ENCODE measurements around the gene GCAT. TPM values are rescaled to one million over a fixed set of nuclear protein-coding genes. Genes with fewer than 3 reads are reported as not detected.

GCAT gene
- total RNA-seq, 1 donor from 2014 or later, result 42.7 TPM

DNA sequence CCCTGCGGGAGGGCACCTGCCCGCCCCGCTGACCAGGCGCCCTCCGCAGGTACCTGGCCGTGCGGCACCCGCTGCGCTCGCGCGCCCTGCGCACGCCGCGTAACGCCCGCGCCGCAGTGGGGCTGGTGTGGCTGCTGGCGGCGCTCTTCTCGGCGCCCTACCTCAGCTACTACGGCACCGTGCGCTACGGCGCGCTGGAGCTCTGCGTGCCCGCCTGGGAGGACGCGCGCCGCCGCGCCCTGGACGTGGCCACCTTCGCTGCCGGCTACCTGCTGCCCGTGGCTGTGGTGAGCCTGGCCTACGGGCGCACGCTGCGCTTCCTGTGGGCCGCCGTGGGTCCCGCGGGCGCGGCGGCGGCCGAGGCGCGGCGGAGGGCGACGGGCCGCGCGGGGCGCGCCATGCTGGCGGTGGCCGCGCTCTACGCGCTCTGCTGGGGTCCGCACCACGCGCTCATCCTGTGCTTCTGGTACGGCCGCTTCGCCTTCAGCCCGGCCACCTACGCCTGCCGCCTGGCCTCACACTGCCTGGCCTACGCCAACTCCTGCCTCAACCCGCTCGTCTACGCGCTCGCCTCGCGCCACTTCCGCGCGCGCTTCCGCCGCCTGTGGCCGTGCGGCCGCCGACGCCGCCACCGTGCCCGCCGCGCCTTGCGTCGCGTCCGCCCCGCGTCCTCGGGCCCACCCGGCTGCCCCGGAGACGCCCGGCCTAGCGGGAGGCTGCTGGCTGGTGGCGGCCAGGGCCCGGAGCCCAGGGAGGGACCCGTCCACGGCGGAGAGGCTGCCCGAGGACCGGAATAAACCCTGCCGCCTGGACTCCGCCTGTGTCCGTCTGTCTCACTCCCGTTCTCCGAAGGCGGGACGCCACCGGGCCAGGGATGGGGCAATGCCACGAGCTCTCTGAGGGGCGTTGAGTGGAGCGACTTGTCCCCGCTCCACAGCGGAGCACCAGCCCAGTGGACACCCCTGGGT lies 17.2 kb downstream of the GCAT start:
- intact Hi-C loops (cut with micrococcal nuclease), result no loop called here
- peak overlapping the region; percentile 52 for H3K4me3 ChIP-seq
- H3K27me3 ChIP-seq (ENCODE audit: low read depth), result peaks cover 48% of the 10 kb centered on the region
- TF ChIP-seq, protein P1, sequence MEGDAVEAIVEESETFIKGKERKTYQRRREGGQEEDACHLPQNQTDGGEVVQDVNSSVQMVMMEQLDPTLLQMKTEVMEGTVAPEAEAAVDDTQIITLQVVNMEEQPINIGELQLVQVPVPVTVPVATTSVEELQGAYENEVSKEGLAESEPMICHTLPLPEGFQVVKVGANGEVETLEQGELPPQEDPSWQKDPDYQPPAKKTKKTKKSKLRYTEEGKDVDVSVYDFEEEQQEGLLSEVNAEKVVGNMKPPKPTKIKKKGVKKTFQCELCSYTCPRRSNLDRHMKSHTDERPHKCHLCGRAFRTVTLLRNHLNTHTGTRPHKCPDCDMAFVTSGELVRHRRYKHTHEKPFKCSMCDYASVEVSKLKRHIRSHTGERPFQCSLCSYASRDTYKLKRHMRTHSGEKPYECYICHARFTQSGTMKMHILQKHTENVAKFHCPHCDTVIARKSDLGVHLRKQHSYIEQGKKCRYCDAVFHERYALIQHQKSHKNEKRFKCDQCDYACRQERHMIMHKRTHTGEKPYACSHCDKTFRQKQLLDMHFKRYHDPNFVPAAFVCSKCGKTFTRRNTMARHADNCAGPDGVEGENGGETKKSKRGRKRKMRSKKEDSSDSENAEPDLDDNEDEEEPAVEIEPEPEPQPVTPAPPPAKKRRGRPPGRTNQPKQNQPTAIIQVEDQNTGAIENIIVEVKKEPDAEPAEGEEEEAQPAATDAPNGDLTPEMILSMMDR (IDR thresholded peaks at IDR 0.05; ENCODE audit: borderline replicate concordance), result no peak
- H3K27ac ChIP-seq (replicated peaks), result no peak overlapping the region
- H3K36me3 ChIP-seq, result peaks cover 10% of the 10 kb centered on the region
- H3K4me1 ChIP-seq, result peaks cover 19% of the 10 kb centered on the region
- DNase-seq, result no peak
- no peaks in the 10 kb centered on the region for H3K9me3 ChIP-seq (replicated peaks)

DNA sequence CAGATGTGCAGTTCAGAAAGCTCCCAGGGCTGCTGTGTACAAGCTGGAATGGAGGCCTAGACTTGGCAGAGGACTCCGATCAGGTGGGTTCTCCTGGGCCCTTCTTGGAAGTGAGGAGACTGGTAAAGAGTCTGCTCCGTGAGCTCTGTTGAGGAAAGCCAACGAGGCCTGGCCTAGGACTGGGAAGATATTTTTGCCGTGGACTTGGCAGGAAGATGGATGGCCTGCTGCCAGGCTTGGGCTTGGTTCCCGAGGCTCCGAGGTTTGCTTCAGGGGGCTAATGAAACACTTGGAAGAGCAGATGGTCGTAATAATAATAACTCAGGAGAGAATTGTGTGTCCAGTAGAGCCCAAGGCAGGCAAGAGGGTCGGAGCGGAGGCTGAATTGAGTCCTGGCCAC lies 19.3 kb downstream of the GCAT start:
- TF ChIP-seq, protein P1 (IDR thresholded peaks at IDR 0.05; ENCODE audit: borderline replicate concordance), result no peak

DNA sequence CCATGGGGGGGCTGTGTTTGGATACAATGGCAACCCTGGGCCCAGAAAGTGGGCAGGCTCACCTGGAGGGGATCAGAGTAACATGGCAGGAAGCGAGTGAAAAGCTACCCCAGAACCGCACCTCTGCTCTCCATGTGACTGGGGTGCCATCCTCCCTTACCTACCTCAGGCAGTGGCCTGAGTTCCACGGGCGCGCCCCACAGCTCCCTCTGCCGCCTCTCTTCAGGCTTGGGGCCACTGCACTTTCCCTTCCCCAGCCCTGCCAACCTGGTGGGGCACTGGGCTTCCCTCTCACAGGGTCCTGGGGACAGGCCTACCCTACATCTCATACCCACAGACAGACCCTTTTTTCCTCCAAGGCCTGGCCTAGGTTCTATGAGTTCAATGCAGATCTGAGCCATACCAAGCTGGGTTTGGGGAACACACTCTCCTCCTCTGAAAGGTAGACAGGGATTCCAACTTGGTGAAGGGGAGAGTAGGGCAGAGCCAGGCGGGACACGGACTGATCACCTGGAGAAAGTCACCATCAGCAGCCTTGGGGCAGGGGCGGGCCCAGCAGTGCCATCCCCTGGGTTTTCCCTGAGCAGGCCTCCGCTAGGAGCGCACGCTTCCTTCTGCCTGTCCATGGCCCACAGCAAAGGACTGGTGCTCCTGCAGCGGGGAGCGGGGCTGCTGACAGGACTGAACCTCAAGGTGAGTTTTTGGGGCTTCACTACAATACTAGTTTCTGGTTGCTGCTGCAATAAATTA lies 22.5 kb downstream of the GCAT start:
- intact Hi-C loops (cut with micrococcal nuclease), result no loop called here
- TF ChIP-seq, protein P1 (IDR thresholded peaks at IDR 0.05; ENCODE audit: borderline replicate concordance), result no peak
- Histone ChIP-seq H3K27ac (replicated peaks) (no peak overlapping the region), H3K27me3 (ENCODE audit: low read depth) (no peaks in the 10 kb centered on the region), H3K36me3 (peaks cover 64% of the 10 kb centered on the region), H3K4me3 (no peak overlapping the region), H3K4me1 (peaks cover 12% of the 10 kb centered on the region), H3K9me3 (replicated peaks) (no peaks in the 10 kb centered on the region)
- DNase-seq, result no peak

More for the DNA sequence above, 19.3 kb downstream of the GCAT start:
- intact Hi-C loops (cut with micrococcal nuclease), result no loop called here
- Histone ChIP-seq H3K9me3 (replicated peaks) (no peaks in the 10 kb centered on the region), H3K4me3 (no peak overlapping the region), H3K27me3 (ENCODE audit: low read depth) (peaks cover 27% of the 10 kb centered on the region), H3K4me1 (peaks cover 19% of the 10 kb centered on the region), H3K36me3 (peaks cover 31% of the 10 kb centered on the region), H3K27ac (replicated peaks) (peak overlapping the region; percentile 42)
- DNase-seq, result peak; percentile 63

DNA sequence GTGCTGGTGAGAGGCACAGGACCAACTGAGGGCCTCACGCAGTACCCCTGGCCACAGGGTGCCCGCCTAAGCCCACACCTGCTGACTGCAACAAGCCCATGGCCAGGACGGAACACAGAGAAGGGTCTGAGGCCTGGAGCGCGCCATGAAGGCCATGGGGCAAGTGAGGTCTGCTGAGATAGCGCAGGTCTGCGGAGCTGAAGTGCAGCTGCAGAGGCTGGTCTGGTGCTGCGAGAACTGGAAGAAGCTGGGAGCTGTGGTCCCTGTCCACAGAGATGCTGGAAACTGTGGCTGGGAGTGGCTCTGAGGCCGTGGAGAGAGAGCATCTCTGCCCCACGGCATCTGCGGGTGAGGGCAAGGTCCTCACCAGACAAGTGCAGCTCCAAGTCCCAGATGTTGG lies 23.7 kb downstream of the GCAT start:
- TF ChIP-seq, protein P1 (IDR thresholded peaks at IDR 0.05; ENCODE audit: borderline replicate concordance), result no peak
- no peaks in the 10 kb centered on the region for H3K27me3 ChIP-seq (ENCODE audit: low read depth)
- peaks cover 71% of the 10 kb centered on the region for H3K36me3 ChIP-seq
- H3K4me1 ChIP-seq, result peaks cover 12% of the 10 kb centered on the region
- H3K27ac ChIP-seq (replicated peaks), result no peak overlapping the region
- intact Hi-C loops (cut with micrococcal nuclease), result no loop called here
- no peaks in the 10 kb centered on the region for H3K9me3 ChIP-seq (replicated peaks)
- no peak overlapping the region for H3K4me3 ChIP-seq
- DNase-seq, result no peak

DNA sequence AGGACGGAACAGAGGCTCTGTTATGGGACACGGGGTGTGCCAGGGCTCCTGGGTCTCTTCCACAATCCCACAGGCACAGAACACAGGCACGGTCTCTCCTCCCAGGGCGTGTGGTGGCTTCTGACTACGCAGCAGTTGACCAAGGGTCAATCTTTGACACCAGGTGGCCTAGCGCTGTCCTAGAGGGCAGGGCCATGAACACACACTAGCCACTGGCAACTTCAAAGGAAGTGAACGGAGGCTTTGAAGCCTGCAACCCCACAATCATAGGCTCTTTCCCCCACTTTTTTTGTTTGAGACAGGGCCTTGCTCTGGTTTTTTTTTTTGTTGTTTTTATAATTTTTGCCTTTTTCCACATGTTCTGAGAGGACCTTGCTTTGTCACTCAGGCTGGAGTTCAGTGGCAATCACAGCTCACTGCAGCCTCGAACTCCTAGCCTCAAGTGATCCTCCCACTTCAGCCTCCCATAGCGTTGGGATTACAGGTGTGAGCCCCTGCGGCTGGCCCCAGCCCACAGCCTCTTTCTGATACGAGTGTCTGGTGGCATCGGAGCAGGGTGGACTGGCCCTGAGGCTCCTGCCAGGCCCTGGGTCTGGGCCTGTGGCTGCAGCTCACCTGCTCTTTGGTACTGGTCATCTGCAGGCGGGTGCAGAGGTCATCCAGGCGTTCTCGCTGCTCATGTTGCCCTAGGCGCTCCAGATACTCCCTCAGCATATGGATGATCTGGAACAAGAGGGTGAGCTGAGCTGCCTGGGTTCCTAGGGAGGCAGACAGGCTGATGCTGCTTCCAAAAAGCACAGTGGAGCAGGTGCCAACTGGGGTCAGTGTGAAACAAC lies 24.5 kb downstream of the GCAT start:
- intact Hi-C loops (cut with micrococcal nuclease), result no loop called here
- Histone ChIP-seq H3K27me3 (ENCODE audit: low read depth) (no peaks in the 10 kb centered on the region), H3K27ac (replicated peaks) (no peak overlapping the region), H3K4me1 (peaks cover 4% of the 10 kb centered on the region), H3K36me3 (peaks cover 78% of the 10 kb centered on the region), H3K4me3 (no peak overlapping the region), H3K9me3 (replicated peaks) (no peaks in the 10 kb centered on the region)
- TF ChIP-seq, protein P1 (IDR thresholded peaks at IDR 0.05; ENCODE audit: borderline replicate concordance), result no peak
- no peak for DNase-seq
